Activated CD8-positive, alpha-beta memory T cell treated with anti-CD3 and anti-CD28 coated beads, Interleukin-2, amount 10 ng/mL, durations not matched to agents 7 days and 5 days (primary cell): ENCODE measurements around the gene CYB561D2. TPM values are rescaled to one million over a fixed set of nuclear protein-coding genes. Genes with fewer than 3 reads are reported as not detected.

Experiments used
- ATAC-seq: fragments of 150-1000 bp; cut with Tn5 transposase; one replicate; pipeline ENCODE4 v1.10.0; 2021; ENCODE audit warnings: moderate library complexity
- CTCF ChIA-PET: fragments of 350-600 bp; sonication (Branson Sonifier 250); formaldehyde crosslinking; loops from one replicate; lab custom pipeline; 2021; ENCODE audit warnings: antibody characterized with exemption; lab: Charles Lee
- DNase-seq: peaks from one replicate; pipeline ENCODE4 v3.0.0-alpha.2; 2020
- H3K27ac Mint-ChIP-seq: one replicate; pipeline ENCODE4 v1.8.0; 2021; ENCODE audit warnings: mild to moderate bottlenecking, mixed read lengths
- H3K27me3 Mint-ChIP-seq: one replicate; pipeline ENCODE4 v1.8.0; 2021; ENCODE audit warnings: mixed read lengths
- H3K36me3 Mint-ChIP-seq: one replicate; pipeline ENCODE4 v1.8.0; 2021; ENCODE audit warnings: mild to moderate bottlenecking, mixed read lengths
- H3K4me1 Mint-ChIP-seq: one replicate; pipeline ENCODE4 v1.8.0; 2021; ENCODE audit warnings: mixed read lengths
- H3K4me3 Mint-ChIP-seq: one replicate; pipeline ENCODE4 v1.8.0; 2021; ENCODE audit warnings: mild to moderate bottlenecking, moderate library complexity, mixed read lengths
- H3K9me3 Mint-ChIP-seq: one replicate; pipeline ENCODE4 v1.8.0; 2022; ENCODE audit warnings: low read depth, mixed read lengths
- total RNA-seq, 2 experiments: library from RNA; stranded (reverse); gene quantifications; one replicate each; pipeline ENCODE4 v1.2.3, GENCODE V29; 2021

Gene CYB561D2
- total RNA-seq, 2 experiments from 2014 or later, result 35.1 to 37.7 TPM

- no peaks in the 10 kb centered on the region for H3K4me1 Mint-ChIP-seq
- no peak overlapping the region for H3K27ac Mint-ChIP-seq
- DNase-seq (no peak), ATAC-seq (no peak)
- no peaks in the 10 kb centered on the region for H3K36me3 Mint-ChIP-seq
- no peak overlapping the region for H3K4me3 Mint-ChIP-seq
- no peaks in the 10 kb centered on the region for H3K9me3 Mint-ChIP-seq
- H3K27me3 Mint-ChIP-seq, result no peaks in the 10 kb centered on the region
- CTCF ChIA-PET, result interaction anchor here (0.6 kb wide), 1 partner anchor 162 kb away, joined by 3 read pairs; no protein-coding TSS in a partner anchor
These were observed 29.9 kb downstream of the CYB561D2 start for GRCh38 chr3:50380405-50381085.

DNA sequence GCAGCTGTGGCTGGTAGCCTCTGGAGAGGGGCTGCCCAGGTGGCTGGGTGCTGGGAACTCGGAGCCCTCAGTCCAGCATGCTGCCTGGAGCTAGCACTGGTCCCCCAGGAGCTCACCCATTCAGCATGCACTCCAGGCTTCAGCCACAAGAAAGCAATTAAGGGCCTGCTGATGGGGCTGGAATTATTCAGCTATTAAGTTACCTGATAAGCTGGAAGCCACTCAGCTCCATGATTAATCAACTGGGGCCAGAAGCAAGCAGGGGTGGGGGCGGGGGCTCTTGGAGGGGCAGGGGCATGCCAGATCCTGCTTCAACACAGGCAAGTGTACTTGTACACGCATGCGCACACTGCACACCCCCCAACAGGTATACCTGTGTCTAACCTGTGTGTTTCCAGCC lies 30.7 kb downstream of the CYB561D2 start:
- H3K36me3 Mint-ChIP-seq, result no peaks in the 10 kb centered on the region
- H3K9me3 Mint-ChIP-seq, result no peaks in the 10 kb centered on the region
- CTCF ChIA-PET, result no interaction called here
- no peaks in the 10 kb centered on the region for H3K4me1 Mint-ChIP-seq
- no peak overlapping the region for H3K4me3 Mint-ChIP-seq
- no peak for DNase-seq
- ATAC-seq, result no peak
- no peaks in the 10 kb centered on the region for H3K27me3 Mint-ChIP-seq
- no peak overlapping the region for H3K27ac Mint-ChIP-seq

- ATAC-seq (no peak), DNase-seq (no peak)
- H3K27ac Mint-ChIP-seq, result no peak overlapping the region
- H3K4me3 Mint-ChIP-seq, result no peak overlapping the region
- CTCF ChIA-PET, result no interaction called here
- H3K9me3 Mint-ChIP-seq, result no peaks in the 10 kb centered on the region
- no peaks in the 10 kb centered on the region for H3K4me1 Mint-ChIP-seq
- H3K36me3 Mint-ChIP-seq, result no peaks in the 10 kb centered on the region
- no peaks in the 10 kb centered on the region for H3K27me3 Mint-ChIP-seq
These were observed 32.1 kb downstream of the CYB561D2 start for GRCh38 chr3:50382722-50383121.

GRCh38 chr3:50383750-50384149 lies 33.1 kb downstream of the CYB561D2 start:
- DNase-seq (no peak), ATAC-seq (no peak)
- Mint-ChIP-seq H3K27ac (no peak overlapping the region), H3K36me3 (no peaks in the 10 kb centered on the region), H3K9me3 (no peaks in the 10 kb centered on the region), H3K4me1 (no peaks in the 10 kb centered on the region), H3K27me3 (no peaks in the 10 kb centered on the region), H3K4me3 (no peak overlapping the region)
- CTCF ChIA-PET, result interaction anchor here (0.9 kb wide), 1 partner anchor 167 kb away, joined by 3 read pairs; no protein-coding TSS in a partner anchor

DNA sequence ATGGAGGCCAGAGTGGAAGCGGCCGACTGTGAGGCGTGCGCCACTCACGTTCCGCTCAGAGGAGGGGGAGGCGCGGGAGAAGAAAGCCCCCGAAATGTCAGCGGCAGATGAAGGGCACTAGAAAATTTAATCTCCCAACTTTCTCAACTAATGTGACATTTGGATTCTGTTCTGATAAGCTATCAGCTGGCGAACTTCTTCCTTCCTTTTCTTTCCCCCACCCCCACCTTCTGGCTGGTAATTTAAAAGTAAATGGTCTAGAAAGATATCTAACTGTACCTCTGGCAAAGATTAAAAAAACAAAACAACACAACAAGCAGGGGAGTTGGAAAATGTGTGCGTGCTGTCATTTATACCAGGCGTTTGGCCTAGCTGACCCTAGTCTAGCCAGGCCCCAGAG lies 35.1 kb downstream of the CYB561D2 start:
- no peak for ATAC-seq
- no peaks in the 10 kb centered on the region for H3K9me3 Mint-ChIP-seq
- H3K4me3 Mint-ChIP-seq, result no peak overlapping the region
- H3K36me3 Mint-ChIP-seq, result no peaks in the 10 kb centered on the region
- H3K27me3 Mint-ChIP-seq, result no peaks in the 10 kb centered on the region
- CTCF ChIA-PET, result interaction anchor here (1.0 kb wide), 1 partner anchor 38 kb away, joined by 5 read pairs; no protein-coding TSS in a partner anchor
- H3K4me1 Mint-ChIP-seq, result no peaks in the 10 kb centered on the region
- no peak overlapping the region for H3K27ac Mint-ChIP-seq
- no peak for DNase-seq

- H3K4me1 Mint-ChIP-seq, result peaks cover 11% of the 10 kb centered on the region
- no peaks in the 10 kb centered on the region for H3K9me3 Mint-ChIP-seq
- ATAC-seq (no peak), DNase-seq (no peak)
- H3K27ac Mint-ChIP-seq, result no peak overlapping the region
- no peaks in the 10 kb centered on the region for H3K36me3 Mint-ChIP-seq
- no peaks in the 10 kb centered on the region for H3K27me3 Mint-ChIP-seq
- CTCF ChIA-PET, result interaction anchor here (1.9 kb wide), 1 partner anchor 39 kb away, joined by 5 read pairs; no protein-coding TSS in a partner anchor
- no peak overlapping the region for H3K4me3 Mint-ChIP-seq
These were observed 37.5 kb downstream of the CYB561D2 start for GRCh38 chr3:50388016-50388719.

GRCh38 chr3:50388720-50389413 lies 38.2 kb downstream of the CYB561D2 start:
- Mint-ChIP-seq H3K4me3 (no peak overlapping the region), H3K27me3 (no peaks in the 10 kb centered on the region), H3K9me3 (no peaks in the 10 kb centered on the region), H3K36me3 (no peaks in the 10 kb centered on the region), H3K4me1 (peaks cover 11% of the 10 kb centered on the region), H3K27ac (no peak overlapping the region)
- ATAC-seq (no peak), DNase-seq (no peak)
- CTCF ChIA-PET, result no interaction called here

DNA sequence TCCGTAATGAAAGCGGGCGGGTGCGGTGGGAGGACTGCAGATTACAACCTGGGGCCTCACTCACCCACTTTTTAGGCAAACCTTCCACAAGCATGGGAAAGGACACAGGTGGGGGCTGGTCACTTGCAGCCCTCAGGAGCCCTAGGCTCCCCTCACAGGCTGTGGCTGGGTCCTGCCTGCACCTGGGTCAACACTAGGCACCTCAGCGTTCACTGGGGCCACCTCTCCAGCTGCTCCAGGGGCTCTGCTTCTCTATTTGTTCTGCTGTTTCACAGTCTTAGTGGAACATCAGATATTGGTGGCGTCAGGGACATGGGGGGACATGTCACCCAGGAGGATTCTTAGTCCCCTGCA lies 38.7 kb downstream of the CYB561D2 start:
- Mint-ChIP-seq H3K9me3 (no peaks in the 10 kb centered on the region), H3K4me3 (no peak overlapping the region), H3K27ac (no peak overlapping the region), H3K4me1 (peaks cover 11% of the 10 kb centered on the region), H3K27me3 (no peaks in the 10 kb centered on the region), H3K36me3 (no peaks in the 10 kb centered on the region)
- CTCF ChIA-PET, result no interaction called here
- no peak for ATAC-seq
- no peak for DNase-seq

GRCh38 chr3:50390508-50391224 lies 40.0 kb downstream of the CYB561D2 start:
- Mint-ChIP-seq H3K27me3 (no peaks in the 10 kb centered on the region), H3K4me3 (no peak overlapping the region), H3K36me3 (no peaks in the 10 kb centered on the region), H3K9me3 (no peaks in the 10 kb centered on the region), H3K4me1 (peaks cover 11% of the 10 kb centered on the region), H3K27ac (no peak overlapping the region)
- ATAC-seq, result no peak
- CTCF ChIA-PET, result interaction anchor here (1.2 to 1.4 kb wide), 2 partner anchors 21 to 153 kb away, joined by 3 read pairs; no protein-coding TSS in a partner anchor
- no peak for DNase-seq

GRCh38 chr3:50392101-50392715 lies 41.5 kb downstream of the CYB561D2 start:
- no peak for ATAC-seq
- no peak for DNase-seq
- Mint-ChIP-seq H3K4me3 (no peak overlapping the region), H3K36me3 (no peaks in the 10 kb centered on the region), H3K4me1 (peaks cover 11% of the 10 kb centered on the region), H3K9me3 (no peaks in the 10 kb centered on the region), H3K27me3 (no peaks in the 10 kb centered on the region), H3K27ac (no peak overlapping the region)
- CTCF ChIA-PET, result interaction anchor here (1.2 kb wide), 1 partner anchor 151 kb away, joined by 3 read pairs; no protein-coding TSS in a partner anchor

- H3K4me3 Mint-ChIP-seq, result no peak overlapping the region
- H3K36me3 Mint-ChIP-seq, result no peaks in the 10 kb centered on the region
- CTCF ChIA-PET, result no interaction called here
- peaks cover 12% of the 10 kb centered on the region for H3K4me1 Mint-ChIP-seq
- H3K27ac Mint-ChIP-seq, result no peak overlapping the region
- ATAC-seq (no peak), DNase-seq (no peak)
- no peaks in the 10 kb centered on the region for H3K9me3 Mint-ChIP-seq
- no peaks in the 10 kb centered on the region for H3K27me3 Mint-ChIP-seq
These were observed 42.4 kb downstream of the CYB561D2 start for GRCh38 chr3:50393061-50393460.

DNA sequence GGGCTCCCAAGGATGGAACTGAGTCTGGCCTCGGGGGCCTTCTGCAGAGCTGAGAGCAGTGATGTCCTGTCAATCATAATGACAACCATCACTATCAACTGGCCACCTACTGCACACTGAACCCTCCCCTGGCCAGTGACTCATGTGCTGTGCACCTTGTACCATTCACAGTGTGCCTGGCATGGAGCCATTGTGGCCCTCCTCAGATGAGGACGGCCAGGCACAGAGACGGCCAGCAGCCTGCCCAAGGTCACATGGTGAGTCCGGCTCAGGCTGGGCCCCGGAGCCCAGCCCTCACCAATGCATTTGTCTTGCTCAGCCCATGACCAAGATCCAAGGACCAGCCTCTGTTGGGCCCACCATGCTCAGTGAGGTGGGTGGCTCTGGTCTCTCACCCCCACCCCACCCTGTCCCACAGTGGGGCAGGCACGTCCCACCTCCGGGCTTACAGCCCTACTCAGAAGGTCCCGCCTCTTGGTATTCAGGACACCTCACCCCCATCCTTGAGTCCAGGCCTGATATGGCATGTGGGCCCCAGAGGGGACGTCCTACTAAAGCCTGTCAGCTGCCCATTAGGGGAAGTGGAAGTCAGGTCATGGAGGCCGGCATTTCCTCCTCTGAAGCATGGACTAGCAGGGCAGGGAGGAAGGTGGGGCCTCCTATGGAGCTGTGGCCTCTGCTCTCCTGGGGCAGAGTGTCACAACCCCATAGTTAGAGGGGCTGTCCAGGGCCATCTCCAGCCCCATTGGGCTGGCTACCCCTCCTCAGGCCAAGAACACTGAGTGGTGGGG lies 44.6 kb downstream of the CYB561D2 start:
- Mint-ChIP-seq H3K9me3 (no peaks in the 10 kb centered on the region), H3K4me3 (no peak overlapping the region), H3K4me1 (peaks cover 18% of the 10 kb centered on the region), H3K27ac (no peak overlapping the region), H3K36me3 (no peaks in the 10 kb centered on the region), H3K27me3 (no peaks in the 10 kb centered on the region)
- CTCF ChIA-PET, result interaction anchor here (1.2 kb wide), 1 partner anchor 147 kb away, joined by 4 read pairs; no protein-coding TSS in a partner anchor
- DNase-seq (no peak), ATAC-seq (no peak)
